Right lobe of liver (tissue), 6 donors: ENCODE measurements around the gene APCDD1L. TPM values are rescaled to one million over a fixed set of nuclear protein-coding genes. Genes with fewer than 3 reads are reported as not detected.

Experiments used
- ATAC-seq, 4 donors: fragments of 200-7000 bp; cut with Tn5 transposase; one replicate each; pipeline ENCODE4 v1.9.1; 2020; ENCODE audit warnings: mild to moderate bottlenecking in 4 of 4, moderate library complexity in 4 of 4
- DNase-seq, 3 donors: peaks; one replicate each; pipeline ENCODE4 v3.0.0-alpha.2; 2020
- H3K27ac ChIP-seq, 3 donors: fragments of 200-600 bp; one replicate each; pipeline ENCODE4 v1.8.0; 2022
- H3K27me3 ChIP-seq, 2 donors: fragments of 200-600 bp; one replicate each; pipeline ENCODE4 v1.8.0; 2022
- H3K36me3 ChIP-seq, 4 donors: fragments of 200-600 bp; sonication (generic) in 1 of 4; one replicate each; pipeline versions ENCODE4 v1.5.1 to v1.8.0; 2017 to 2022; ENCODE audit warnings: control low read depth in 1 of 4
- H3K4me1 ChIP-seq, 4 donors: fragments of 200-600 bp; sonication (generic) in 1 of 4; one replicate each; pipeline versions ENCODE4 v1.5.1 to v1.8.0; 2017 to 2022; ENCODE audit warnings: control low read depth in 1 of 4
- H3K4me3 ChIP-seq, 3 donors: fragments of 200-600 bp; one replicate each; pipeline ENCODE4 v1.8.0; 2022
- H3K9me3 ChIP-seq, 4 donors: fragments of 200-600 bp; sonication (generic) in 1 of 4; one replicate each; pipeline versions ENCODE4 v1.5.1 to v1.8.0; 2017 to 2022; ENCODE audit warnings: control low read depth in 1 of 4
- POLR2A ChIP-seq: fragments of 450-650 bp; IDR thresholded peaks from one replicate; pipeline ENCODE4 v1.6.1; 2017; ENCODE audit warnings: antibody characterized with exemption, mild to moderate bottlenecking
- WGBS: methylation state at CpG from one replicate; pipeline ENCODE4 v1.1.6; 2018; ENCODE audit warnings: low coverage, low lambda C conversion rate; ENCODE audit not compliant: insufficient coverage; ENCODE audit errors: missing lambda C conversion rate; 5-methylcytosine and 5-hydroxymethylcytosine counted together
- intact Hi-C, 2 donors: fragments of 100-400 bp; cut with DNase I; formaldehyde crosslinking; loops; one replicate each; pipeline versions ENCODE4 v1.11.2 to v1.14.1; 2022
- long read RNA-seq: library from polyadenylated mRNA; unstranded; transcript quantifications from one replicate; pipeline ENCODE4 v2.0.0, GENCODE V29; 2019
- total RNA-seq, 6 experiments: library from RNA; depleted of rRNA in 2 of 6; stranded (reverse); fragments of >200 nt in 2 of 6; fragmentation: NEBNext Ultra II Directional in 3 of 6; extraction: Animal tissue kit (Norgen Biotek cat#: 25700) in 3 of 6; gene quantifications; one replicate each; pipeline versions ENCODE4 v1.1.0 to v1.2.4, GENCODE V29; 2016 to 2023
- TF ChIP-seq, protein P1 (sequence below), 4 donors: fragments of 200-600 bp in 3 of 4; fragments of 450-650 bp in 1 of 4; IDR thresholded peaks; one replicate each; pipeline versions ENCODE4 v1.5.1 to v1.8.0; 2016 to 2022; ENCODE audit warnings: antibody characterized with exemption in 4 of 4, mild to moderate bottlenecking in 2 of 4
- donor health status: DM: no; HTN: yes; CAD: no.
- donor health status: DM: no; HTN: no; CAD: no.
- donor health status: DM: no; HTN: no; CAD: no.
- donor health status: DM: no; HTN: yes; CAD: no.
- donor health status: DM: no; HTN: yes; CAD: no.

APCDD1L gene
- under 1 TPM in 1 of 6 experiments, not detected in 5; 0.04 TPM for total RNA-seq
- long read RNA-seq, result 0 reads

DNA sequence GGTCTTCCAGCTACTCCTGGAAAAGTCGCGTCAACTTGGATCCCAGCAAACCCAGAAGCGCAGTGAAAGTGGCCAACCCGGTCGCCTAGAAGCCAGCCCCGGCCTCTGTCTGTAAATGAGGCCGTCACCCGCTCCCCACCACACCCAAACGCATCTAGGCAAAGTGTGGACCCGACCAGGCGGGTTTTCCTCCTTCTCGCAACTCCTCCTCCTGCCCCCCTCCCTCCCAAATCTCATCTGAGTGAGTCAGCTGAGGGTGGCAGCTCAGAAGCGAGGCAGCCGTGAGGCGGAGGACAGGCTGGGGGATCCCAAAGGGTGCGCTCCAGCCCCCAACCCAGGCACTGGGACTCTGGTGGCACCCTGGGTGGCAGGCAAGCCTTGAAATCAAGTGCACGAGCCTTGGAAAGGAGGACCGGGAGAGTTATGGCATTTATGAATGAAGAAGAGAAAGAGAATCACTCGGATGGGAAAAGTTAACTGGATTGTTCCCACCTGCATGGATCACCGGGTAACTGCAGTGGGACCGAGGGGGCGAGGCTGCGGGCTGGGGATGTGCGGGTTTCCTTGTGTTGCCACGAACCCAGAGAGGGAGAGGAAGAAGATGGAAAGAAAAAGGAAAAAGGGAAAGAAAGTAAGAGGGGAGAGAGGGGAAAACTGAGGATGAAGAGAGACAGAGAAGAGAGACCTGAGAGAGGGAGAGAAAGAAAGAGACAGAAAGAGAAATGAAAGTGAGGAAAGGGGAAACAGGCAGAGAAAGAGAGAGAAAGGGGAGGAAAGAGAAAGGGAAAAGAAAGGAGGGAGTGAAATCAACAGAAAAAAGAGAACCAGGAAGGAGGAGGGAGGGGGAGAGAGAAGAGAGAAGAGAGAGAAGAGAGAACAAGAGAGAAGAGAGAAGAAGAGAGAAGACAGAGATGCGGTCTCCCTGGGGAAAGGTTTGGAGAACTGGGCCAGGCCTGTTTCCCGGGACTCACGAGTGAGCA lies at the start of gene APCDD1L:
Gene APCDD1L, minus strand, starts transcription at position 167 of the 980 bp plus-strand sequence. CDS start 692 bp downstream, outside the sequence.
- peaks cover 0 to 15% of the 10 kb centered on the region in 2 donors for H3K27me3 ChIP-seq
- no peak for DNase-seq
- no peak within 1 kb of the TSS for H3K27ac ChIP-seq
- no peaks in the 10 kb centered on the region for H3K36me3 ChIP-seq
- no peak for ATAC-seq
- TF ChIP-seq POLR2A, result no peak
- TF ChIP-seq, protein P1, sequence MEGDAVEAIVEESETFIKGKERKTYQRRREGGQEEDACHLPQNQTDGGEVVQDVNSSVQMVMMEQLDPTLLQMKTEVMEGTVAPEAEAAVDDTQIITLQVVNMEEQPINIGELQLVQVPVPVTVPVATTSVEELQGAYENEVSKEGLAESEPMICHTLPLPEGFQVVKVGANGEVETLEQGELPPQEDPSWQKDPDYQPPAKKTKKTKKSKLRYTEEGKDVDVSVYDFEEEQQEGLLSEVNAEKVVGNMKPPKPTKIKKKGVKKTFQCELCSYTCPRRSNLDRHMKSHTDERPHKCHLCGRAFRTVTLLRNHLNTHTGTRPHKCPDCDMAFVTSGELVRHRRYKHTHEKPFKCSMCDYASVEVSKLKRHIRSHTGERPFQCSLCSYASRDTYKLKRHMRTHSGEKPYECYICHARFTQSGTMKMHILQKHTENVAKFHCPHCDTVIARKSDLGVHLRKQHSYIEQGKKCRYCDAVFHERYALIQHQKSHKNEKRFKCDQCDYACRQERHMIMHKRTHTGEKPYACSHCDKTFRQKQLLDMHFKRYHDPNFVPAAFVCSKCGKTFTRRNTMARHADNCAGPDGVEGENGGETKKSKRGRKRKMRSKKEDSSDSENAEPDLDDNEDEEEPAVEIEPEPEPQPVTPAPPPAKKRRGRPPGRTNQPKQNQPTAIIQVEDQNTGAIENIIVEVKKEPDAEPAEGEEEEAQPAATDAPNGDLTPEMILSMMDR (IDR thresholded peaks at IDR 0.05), result no peak
- 12% methylated on average over 25 of the region's 28 CpGs for WGBS
- H3K4me3 ChIP-seq, result no peak within 1 kb of the TSS
- intact Hi-C loops, result no loop called here
- no peaks in the 10 kb centered on the region for H3K9me3 ChIP-seq
- H3K4me1 ChIP-seq, result no peaks in the 10 kb centered on the region

DNA sequence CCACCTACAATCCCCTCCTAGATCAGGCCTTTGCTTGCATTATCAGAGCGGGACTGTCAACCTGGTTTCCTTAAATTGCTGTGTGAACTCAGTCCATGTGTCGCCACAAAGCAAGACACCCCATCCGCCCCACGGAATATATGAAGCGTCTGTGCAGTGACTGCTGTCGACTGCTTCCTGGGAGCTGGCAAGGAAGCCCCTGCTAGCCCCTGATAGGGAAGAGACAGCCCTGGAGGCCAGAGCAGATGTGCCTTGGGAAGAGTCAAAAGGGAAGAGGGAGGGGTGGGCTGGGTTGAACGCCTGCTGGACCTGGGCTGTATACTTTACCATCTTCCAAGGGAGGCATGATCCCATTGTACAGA lies 44.1 kb upstream of the APCDD1L start:
- TF ChIP-seq, protein P1 (IDR thresholded peaks at IDR 0.05), result no peak
- TF ChIP-seq POLR2A, result no peak
- Histone ChIP-seq H3K27ac (no peak overlapping the region), H3K4me1 (no peaks in the 10 kb centered on the region), H3K4me3 (no peak overlapping the region), H3K27me3 (no peaks in the 10 kb centered on the region), H3K9me3 (no peaks in the 10 kb centered on the region), H3K36me3 (no peaks in the 10 kb centered on the region)
- DNase-seq (no peak), ATAC-seq (no peak)
- WGBS, result 84% methylated on average over 6 of the region's 7 CpGs
- intact Hi-C loops, result no loop called here

- Histone ChIP-seq H3K4me1 (no peaks in the 10 kb centered on the region), H3K36me3 (no peaks in the 10 kb centered on the region), H3K4me3 (no peak overlapping the region), H3K27me3 (no peaks in the 10 kb centered on the region), H3K27ac (no peak overlapping the region), H3K9me3 (no peaks in the 10 kb centered on the region)
- no peak for TF ChIP-seq POLR2A
- TF ChIP-seq, protein P1 (IDR thresholded peaks at IDR 0.05), result no peak
- WGBS, result 36% methylated on average over 9 of the region's 19 CpGs
- intact Hi-C loops, result no loop called here
- ATAC-seq (peak in 2 of 4 donors; percentile 18 to 45), DNase-seq (no peak)
These were observed 43.5 kb upstream of the APCDD1L start for GRCh38 chr20:58558486-58559367.

GRCh38 chr20:58557733-58558342 lies 42.6 kb upstream of the APCDD1L start:
- H3K4me3 ChIP-seq, result no peak overlapping the region
- DNase-seq, result no peak
- ATAC-seq, result no peak
- H3K36me3 ChIP-seq, result no peaks in the 10 kb centered on the region
- H3K4me1 ChIP-seq, result no peaks in the 10 kb centered on the region
- intact Hi-C loops, result no loop called here
- H3K27me3 ChIP-seq, result no peaks in the 10 kb centered on the region
- no peaks in the 10 kb centered on the region for H3K9me3 ChIP-seq
- 46% methylated on average over 5 of the region's 10 CpGs for WGBS
- no peak overlapping the region for H3K27ac ChIP-seq
- no peak for TF ChIP-seq POLR2A
- TF ChIP-seq, protein P1 (IDR thresholded peaks at IDR 0.05), result no peak
